Measurements from ENCODE around the gene CFAP299.

Gene CFAP299

GRCh38 chr4:80532674-80533333 lies 197.3 kb downstream of the CFAP299 start:
- no peak for DNase-seq

GRCh38 chr4:80535551-80535950 lies 200.0 kb downstream of the CFAP299 start:
- DNase-seq: no peak

- no peak for DNase-seq
Observed at GRCh38 chr4:80538276-80538926, 202.9 kb downstream of the CFAP299 start.

GRCh38 chr4:80539190-80539589 lies 203.7 kb downstream of the CFAP299 start:
- no peak for DNase-seq

- no peak for DNase-seq
Observed at GRCh38 chr4:80540349-80540748, 204.8 kb downstream of the CFAP299 start.

- no peak for DNase-seq
Observed at GRCh38 chr4:80540785-80541469, 205.4 kb downstream of the CFAP299 start.

- no peak for DNase-seq
Observed at GRCh38 chr4:80542747-80543146, 207.2 kb downstream of the CFAP299 start.

GRCh38 chr4:80560337-80560736 lies 224.8 kb downstream of the CFAP299 start:
- no peak for DNase-seq

- no peak for DNase-seq
Observed at GRCh38 chr4:80566203-80566872, 230.8 kb downstream of the CFAP299 start.

GRCh38 chr4:80568891-80569290 lies 233.4 kb downstream of the CFAP299 start:
- no peak for DNase-seq

GRCh38 chr4:80576796-80577195 lies 241.3 kb downstream of the CFAP299 start:
- DNase-seq: no peak

GRCh38 chr4:80578001-80578400 lies 242.5 kb downstream of the CFAP299 start:
- no peak for DNase-seq

- no peak for DNase-seq
Observed at GRCh38 chr4:80585542-80585941, 250.0 kb downstream of the CFAP299 start.

GRCh38 chr4:80586716-80587115 lies 251.2 kb downstream of the CFAP299 start:
- no peak for DNase-seq

GRCh38 chr4:80587871-80588385 lies 252.4 kb downstream of the CFAP299 start:
- no peak for DNase-seq

- DNase-seq: no peak
Observed at GRCh38 chr4:80592950-80593349, 257.4 kb downstream of the CFAP299 start.

GRCh38 chr4:80594701-80595100 lies 259.2 kb downstream of the CFAP299 start:
- DNase-seq: no peak

- DNase-seq: no peak
Observed at GRCh38 chr4:80608281-80608980, 272.9 kb downstream of the CFAP299 start.

- no peak for DNase-seq
Observed at GRCh38 chr4:80610199-80610598, 274.7 kb downstream of the CFAP299 start.

- no peak for DNase-seq
Observed at GRCh38 chr4:80610845-80611677, 275.5 kb downstream of the CFAP299 start.

- no peak for DNase-seq
Observed at GRCh38 chr4:80611678-80611979, 276.1 kb downstream of the CFAP299 start.

- DNase-seq: no peak
Observed at GRCh38 chr4:80613470-80613869, 277.9 kb downstream of the CFAP299 start.

Data from cerebellar nuclear complex (tissue), 1 donor.